ENCODE data around the gene DOK4.

- TF ChIP-seq CTCF (IDR thresholded peaks at IDR 0.05), result peak in 2 of 7 experiments; percentile 12 to 31
- TF ChIP-seq POLR2A (IDR thresholded peaks at IDR 0.05), result no peak
Observed at GRCh38 chr16:57535680-57536305, 49.5 kb upstream of the DOK4 start.
